Measurements from ENCODE around the gene LPP.
"Not testable (repeated sequence)": the region's sequence is repeated elsewhere in the genome, so short reads cannot be mapped to it uniquely, and the experiment has no call there.

DNA sequence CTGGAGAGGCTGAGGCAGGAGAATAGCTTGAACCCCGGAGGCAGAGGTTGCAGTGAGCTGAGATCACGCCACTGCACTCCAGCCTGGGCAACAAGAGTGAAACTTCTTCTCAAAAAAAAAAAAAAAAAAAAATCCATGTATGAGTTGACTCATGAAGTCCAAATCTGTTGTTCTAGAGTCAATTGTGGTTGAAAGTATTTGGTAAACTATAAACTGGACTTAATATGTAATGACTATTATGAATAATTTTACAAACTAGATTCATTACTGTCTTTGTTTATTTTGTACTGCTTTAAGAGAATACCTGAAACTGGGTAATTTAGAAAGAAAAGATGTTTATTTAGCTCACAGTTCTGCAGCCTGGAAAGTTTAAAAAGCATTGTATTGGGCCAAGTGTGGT, 22.9 kb upstream of the LPP start:
- not testable (repeated sequence) for TF ChIP-seq HDGF (IDR thresholded peaks at IDR 0.05; ENCODE audit: borderline replicate concordance); FOXK2 (IDR thresholded peaks at IDR 0.05); TARDBP (IDR thresholded peaks at IDR 0.05); SP1 (IDR thresholded peaks at IDR 0.05)
